ENCODE data around the gene TNFSF12.
"Not testable (repeated sequence)": the region's sequence is repeated elsewhere in the genome, so short reads cannot be mapped to it uniquely, and the experiment has no call there.

DNA sequence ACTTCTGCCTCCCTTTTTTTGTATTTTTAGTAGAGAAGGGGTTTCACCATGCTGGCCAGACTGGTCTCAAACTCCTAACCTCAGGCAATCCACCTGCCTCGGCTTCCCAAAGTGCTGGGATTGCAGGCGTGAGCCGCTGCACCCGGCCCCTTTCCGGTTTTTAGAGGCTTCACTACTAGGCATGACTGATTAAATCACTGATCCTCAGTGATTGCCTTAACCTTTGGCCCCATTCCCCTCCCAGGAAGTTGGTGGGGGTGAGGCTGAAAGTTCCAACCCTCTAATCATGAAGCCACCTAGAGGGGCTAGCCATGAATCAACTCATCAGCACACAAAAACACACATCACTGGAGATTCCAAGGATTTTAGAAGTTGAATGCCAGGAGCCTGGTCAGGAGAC lies 48.7 kb downstream of the TNFSF12 start:
- TF ChIP-seq EZH2phosphoT487 (conservative IDR thresholded peaks at IDR 0.05; ENCODE audit: low read length), result not testable (repeated sequence)
- TF ChIP-seq, protein P1, sequence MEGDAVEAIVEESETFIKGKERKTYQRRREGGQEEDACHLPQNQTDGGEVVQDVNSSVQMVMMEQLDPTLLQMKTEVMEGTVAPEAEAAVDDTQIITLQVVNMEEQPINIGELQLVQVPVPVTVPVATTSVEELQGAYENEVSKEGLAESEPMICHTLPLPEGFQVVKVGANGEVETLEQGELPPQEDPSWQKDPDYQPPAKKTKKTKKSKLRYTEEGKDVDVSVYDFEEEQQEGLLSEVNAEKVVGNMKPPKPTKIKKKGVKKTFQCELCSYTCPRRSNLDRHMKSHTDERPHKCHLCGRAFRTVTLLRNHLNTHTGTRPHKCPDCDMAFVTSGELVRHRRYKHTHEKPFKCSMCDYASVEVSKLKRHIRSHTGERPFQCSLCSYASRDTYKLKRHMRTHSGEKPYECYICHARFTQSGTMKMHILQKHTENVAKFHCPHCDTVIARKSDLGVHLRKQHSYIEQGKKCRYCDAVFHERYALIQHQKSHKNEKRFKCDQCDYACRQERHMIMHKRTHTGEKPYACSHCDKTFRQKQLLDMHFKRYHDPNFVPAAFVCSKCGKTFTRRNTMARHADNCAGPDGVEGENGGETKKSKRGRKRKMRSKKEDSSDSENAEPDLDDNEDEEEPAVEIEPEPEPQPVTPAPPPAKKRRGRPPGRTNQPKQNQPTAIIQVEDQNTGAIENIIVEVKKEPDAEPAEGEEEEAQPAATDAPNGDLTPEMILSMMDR (IDR thresholded peaks at IDR 0.05; ENCODE audit: insufficient read depth, low read length, poor library complexity, severe bottlenecking), result not testable (repeated sequence)

All from SU-DHL-6 (cell line).